ENCODE results near the gene PYROXD2. TPM values are rescaled to one million over a fixed set of nuclear protein-coding genes. Genes with fewer than 3 reads are reported as not detected.

The PYROXD2 gene
- total and polyA plus RNA-seq, 2 of the 8 experiments (the other 6 are each of a cell fraction or from before 2014, with no cell fraction given), result 3.2 to 5.4 TPM

GRCh38 chr10:98411768-98412167, 3.2 kb downstream of the PYROXD2 start:
- H3K4me1 ChIP-seq (replicated peaks in 1 of 4; ENCODE audit: control insufficient read depth in 3 of 4, insufficient read depth in 4 of 4, low read length in 3 of 4), result peaks cover 0 to 10% (median 3%) of the 10 kb centered on the region in 4 experiments; a peak in 6 of 7 replicates
- no peak overlapping the region for H2BK15ac ChIP-seq (ENCODE audit: low read length)
- no peak overlapping the region for H3K14ac ChIP-seq (ENCODE audit: insufficient read length)
- no peak overlapping the region for H4K8ac ChIP-seq (ENCODE audit: extremely low read depth, insufficient read depth, low read length)
- H4K91ac ChIP-seq (replicated peaks; ENCODE audit: insufficient read length, low read length), result no peak overlapping the region
- no peak overlapping the region for H3K9ac ChIP-seq (replicated peaks in 1 of 4; ENCODE audit: extremely low read depth in 1 of 4, low read depth in 3 of 4, low read length in 3 of 4)
- no peaks in the 10 kb centered on the region for H3K27me3 ChIP-seq (replicated peaks in 1 of 4; ENCODE audit: control insufficient read depth in 3 of 4, extremely low read depth in 1 of 4, insufficient read depth in 3 of 4, low read length in 3 of 4)
- no peak overlapping the region for H3K4me3 ChIP-seq (ENCODE audit: extremely low read depth in 1 of 4, insufficient read depth in 2 of 4, low read depth in 3 of 4, low read length in 4 of 4)
- CTCF ChIA-PET (ENCODE audit: partially characterized antibody), result interaction anchor here (0.6 to 6.9 kb wide), 8 partner anchors 13 to 441 kb away, joined by 3 to 69 read pairs (median 4); no protein-coding TSS in a partner anchor
- no peak overlapping the region for H2BK12ac ChIP-seq (ENCODE audit: low read depth, low read length)
- no peak overlapping the region for H3K56ac ChIP-seq (replicated peaks; ENCODE audit: insufficient read length, low read depth, low read length)
- H2AFZ ChIP-seq (ENCODE audit: low read length), result no peak overlapping the region
- no peak overlapping the region for H4K5ac ChIP-seq (ENCODE audit: insufficient read length, low read depth, low read length)
- H3K79me1 ChIP-seq (ENCODE audit: low read depth, low read length), result no peaks in the 10 kb centered on the region
- no peak overlapping the region for H2AK5ac ChIP-seq (ENCODE audit: low read depth, low read length)
- H3K27ac ChIP-seq (ENCODE audit: low read depth, low read length), result no peak overlapping the region
- no peak overlapping the region for H2BK5ac ChIP-seq (ENCODE audit: low read depth, low read length)
- no peak for DNase-seq (ENCODE audit: low read depth in 1 of 2, low spot score in 2 of 2)
- no peak overlapping the region for H2BK120ac ChIP-seq (replicated peaks; ENCODE audit: low read depth, low read length)
- no peaks in the 10 kb centered on the region for H3K79me2 ChIP-seq (ENCODE audit: control insufficient read depth in 1 of 2, insufficient read depth in 2 of 2, low read length in 2 of 2)
- no peak overlapping the region for H3K4ac ChIP-seq (replicated peaks; ENCODE audit: insufficient read length, low read depth, low read length)
- FAIRE-seq, result no peak
- no peak overlapping the region for H2BK20ac ChIP-seq (ENCODE audit: low read length)
- no peaks in the 10 kb centered on the region for H3K9me3 ChIP-seq (ENCODE audit: insufficient read depth in 2 of 2, low read depth in 1 of 2, low read length in 1 of 2)
- no peak overlapping the region for H3K4me2 ChIP-seq (ENCODE audit: insufficient read depth in 1 of 2, low read depth in 2 of 2, low read length in 2 of 2)
- H3K18ac ChIP-seq (ENCODE audit: extremely low read depth, low read length), result no peak overlapping the region
- no peaks in the 10 kb centered on the region; the same call in 1 of the 2 replicates for H3K23me2 ChIP-seq (ENCODE audit: low read depth, low read length)
- H4K20me1 ChIP-seq (replicated peaks in 1 of 2; ENCODE audit: control insufficient read depth in 1 of 2, insufficient read depth in 2 of 2, low read length in 2 of 2), result no peaks in the 10 kb centered on the region
- WGBS, 2 experiments (ENCODE audit: extremely low coverage in 1 of 2, insufficient coverage in 1 of 2, insufficient read length in 1 of 2, insufficient replicate concordance in 2 of 2, low coverage in 1 of 2, low lambda C conversion rate in 2 of 2, missing lambda C conversion rate in 1 of 2), result 94% methylated on average over 1 of the region's 1 CpG; no CpG with 5 or more reads in 1 of the 2 experiments
- POLR2A ChIA-PET (ENCODE audit: partially characterized antibody), result interaction anchor here (1.4 kb wide), 1 partner anchor 34 kb away, joined by 3 read pairs; no protein-coding TSS in a partner anchor
- H3K36me3 ChIP-seq (ENCODE audit: control insufficient read depth in 2 of 4, insufficient read depth in 4 of 4, low read length in 3 of 4), result no peaks in the 10 kb centered on the region; a peak in 1 of 8 replicates
- H3K23ac ChIP-seq (ENCODE audit: insufficient read length), result no peak overlapping the region
- TF ChIP-seq SRF (IDR thresholded peaks at IDR 0.05; ENCODE audit: low read depth, low read length), result no peak
- no peak for TF ChIP-seq POU5F1 (IDR thresholded peaks at IDR 0.05; ENCODE audit: low read depth, low read length)
- no peak for TF ChIP-seq SP4 (IDR thresholded peaks at IDR 0.05; ENCODE audit: low read length)
- TF ChIP-seq RBBP5 (IDR thresholded peaks at IDR 0.05; ENCODE audit: borderline replicate concordance, low read depth, low read length), result no peak
- TF ChIP-seq BCL11A (IDR thresholded peaks at IDR 0.05; ENCODE audit: low read depth in 2 of 2, low read length in 2 of 2), result no peak
- TF ChIP-seq POLR2A (IDR thresholded peaks at IDR 0.05; ENCODE audit: control extremely low read depth in 1 of 2, low read depth in 2 of 2, low read length in 2 of 2), result no peak
- TF ChIP-seq HDAC6 (IDR thresholded peaks at IDR 0.05; ENCODE audit: low read depth, low read length), result no peak
- no peak for TF ChIP-seq CHD2 (IDR thresholded peaks at IDR 0.05; ENCODE audit: low read length)
- TF ChIP-seq CTCF (IDR thresholded peaks at IDR 0.05; ENCODE audit: control extremely low read depth in 1 of 3, insufficient read depth in 1 of 3, low read depth in 1 of 3, low read length in 3 of 3), result no peak
- no peak for TF ChIP-seq TCF12 (IDR thresholded peaks at IDR 0.05; ENCODE audit: low read depth, low read length)
- no peak for TF ChIP-seq CBX5 (IDR thresholded peaks at IDR 0.05; ENCODE audit: low read depth, low read length)
- TF ChIP-seq TEAD4 (IDR thresholded peaks at IDR 0.05; ENCODE audit: low read depth, low read length), result no peak
- no peak for TF ChIP-seq GABPA (IDR thresholded peaks at IDR 0.05; ENCODE audit: borderline replicate concordance, insufficient read depth, low read length)

Data from H1 (cell line).